Measurements from ENCODE around the gene FRRS1. TPM values are rescaled to one million over a fixed set of nuclear protein-coding genes. Genes with fewer than 3 reads are reported as not detected.
"Not testable (repeated sequence)": the region's sequence is repeated elsewhere in the genome, so short reads cannot be mapped to it uniquely, and the experiment has no call there.

The FRRS1 gene
- total RNA-seq, 1 donor: 2.1 TPM

DNA sequence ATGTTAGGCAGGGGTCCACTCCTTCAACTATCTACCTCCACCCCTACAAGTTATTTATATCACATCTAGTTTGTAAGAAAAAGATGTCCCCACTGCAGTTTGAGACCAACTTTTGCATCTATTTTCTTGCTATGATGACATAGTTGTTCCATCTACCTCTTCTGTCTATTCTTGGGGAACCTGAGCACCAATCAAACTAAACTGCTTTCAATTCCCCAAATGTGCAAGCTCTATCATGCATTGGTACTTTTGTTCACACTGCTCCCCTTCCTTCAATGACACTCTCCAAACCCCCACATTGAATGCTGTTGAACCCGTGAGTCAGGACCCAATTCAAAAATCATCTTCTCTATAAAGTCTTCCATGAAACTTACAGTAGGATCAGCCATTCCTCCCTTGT lies 16.0 kb upstream of the FRRS1 start:
- Histone ChIP-seq H3K4me3 (ENCODE audit: low read length) (no peak overlapping the region), H3K9me3 (ENCODE audit: low read depth, low read length) (no peaks in the 10 kb centered on the region), H3K27me3 (ENCODE audit: insufficient read depth, low read length) (peaks cover 16% of the 10 kb centered on the region), H3K4me1 (ENCODE audit: insufficient read depth, low read length) (peaks cover 8% of the 10 kb centered on the region)

DNA sequence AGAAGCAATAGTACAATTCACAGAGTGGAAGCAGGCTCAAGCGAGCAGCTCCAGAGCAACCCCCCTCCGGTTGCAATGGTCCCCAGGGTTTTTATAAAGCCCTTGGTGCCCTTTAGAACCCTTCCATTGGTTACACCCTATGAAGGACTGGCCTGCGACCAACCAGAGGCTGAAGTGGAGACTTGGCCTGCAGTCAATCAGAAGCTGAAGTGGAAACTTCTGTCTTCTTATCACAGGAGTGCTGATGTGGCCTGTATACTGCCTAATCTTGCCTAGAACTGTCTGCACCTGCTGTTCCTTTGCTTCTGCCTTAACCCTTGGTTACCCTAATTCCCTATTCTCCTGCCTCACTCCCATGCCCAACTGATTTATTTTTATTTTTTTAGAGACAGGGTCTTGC lies 15.4 kb upstream of the FRRS1 start:
- no peaks in the 10 kb centered on the region for H3K9me3 ChIP-seq (ENCODE audit: low read depth, low read length)
- H3K4me1 ChIP-seq (ENCODE audit: insufficient read depth, low read length): peaks cover 8% of the 10 kb centered on the region
- H3K4me3 ChIP-seq (ENCODE audit: low read length): no peak overlapping the region

DNA sequence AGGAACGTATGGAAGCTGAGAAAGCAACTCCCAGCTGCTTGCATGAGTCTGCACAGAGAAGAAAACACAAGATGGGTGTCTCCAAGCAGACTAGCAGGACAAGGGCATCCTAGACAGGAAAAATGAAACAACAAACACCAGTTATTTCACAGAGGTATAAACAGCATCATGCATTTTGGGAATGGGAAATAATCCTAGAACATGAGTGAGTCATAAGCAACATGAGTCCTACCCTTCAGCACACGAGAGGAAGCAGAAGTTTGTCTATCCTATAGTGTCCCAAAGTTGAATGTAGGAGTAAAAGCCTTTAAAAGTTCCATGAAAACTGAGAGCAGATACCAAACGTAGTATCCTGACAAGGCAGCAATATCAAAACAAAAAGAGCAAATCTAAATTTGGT lies 11.3 kb upstream of the FRRS1 start:
- Histone ChIP-seq H3K4me3 (ENCODE audit: low read length) (no peak overlapping the region), H3K9me3 (ENCODE audit: low read depth, low read length) (no peaks in the 10 kb centered on the region), H3K27me3 (ENCODE audit: insufficient read depth, low read length) (peaks cover 13% of the 10 kb centered on the region), H3K4me1 (ENCODE audit: insufficient read depth, low read length) (no peaks in the 10 kb centered on the region)

More for the DNA sequence above, 15.4 kb upstream of the FRRS1 start:
- H3K27me3 ChIP-seq (ENCODE audit: insufficient read depth, low read length): peaks cover 16% of the 10 kb centered on the region

DNA sequence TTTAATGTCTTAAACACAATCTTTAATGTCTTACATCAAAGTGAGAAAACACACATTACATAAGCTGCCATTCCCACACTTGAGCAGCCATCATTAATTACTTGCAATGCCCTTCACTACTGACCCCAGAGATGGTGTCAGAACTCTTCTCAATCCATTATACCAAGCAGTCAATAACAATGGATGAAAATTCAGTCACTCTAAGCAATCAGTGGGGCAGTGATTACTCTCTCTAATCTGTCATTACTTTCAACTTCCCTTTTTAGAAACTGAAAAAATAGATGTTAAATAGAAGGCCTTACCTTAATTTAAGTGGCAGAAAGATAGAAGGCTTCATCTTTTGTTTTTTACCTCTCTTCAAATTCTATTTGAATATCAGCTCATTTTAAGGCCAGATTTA lies 9.7 kb upstream of the FRRS1 start:
- H3K4me3 ChIP-seq (ENCODE audit: low read length): no peak overlapping the region
- H3K9me3 ChIP-seq (ENCODE audit: low read depth, low read length): no peaks in the 10 kb centered on the region
- H3K27me3 ChIP-seq (ENCODE audit: insufficient read depth, low read length): peaks cover 13% of the 10 kb centered on the region
- H3K4me1 ChIP-seq (ENCODE audit: insufficient read depth, low read length): no peaks in the 10 kb centered on the region

DNA sequence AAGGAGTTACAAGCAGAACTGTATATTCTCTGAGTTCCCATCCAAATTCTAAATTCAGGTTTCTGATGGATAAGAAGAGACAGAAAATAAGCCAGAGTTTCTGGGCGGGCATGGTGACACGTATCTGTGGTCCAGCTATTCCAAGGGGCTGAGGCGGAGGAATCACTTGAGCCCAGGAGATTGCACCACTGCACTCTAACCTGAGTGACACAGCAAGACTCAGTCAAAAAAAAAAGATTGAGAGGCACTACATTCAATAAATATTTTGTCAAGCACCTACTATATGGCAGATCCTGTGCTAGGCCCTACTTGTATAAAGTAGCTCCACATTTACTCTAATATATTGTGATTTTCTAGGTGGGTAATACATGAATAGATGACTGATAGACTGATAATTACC lies 6.4 kb upstream of the FRRS1 start:
- Histone ChIP-seq H3K9me3 (ENCODE audit: low read depth, low read length) (no peaks in the 10 kb centered on the region), H3K4me1 (ENCODE audit: insufficient read depth, low read length) (no peaks in the 10 kb centered on the region), H3K4me3 (ENCODE audit: low read length) (no peak overlapping the region), H3K27me3 (ENCODE audit: insufficient read depth, low read length) (no peaks in the 10 kb centered on the region)

DNA sequence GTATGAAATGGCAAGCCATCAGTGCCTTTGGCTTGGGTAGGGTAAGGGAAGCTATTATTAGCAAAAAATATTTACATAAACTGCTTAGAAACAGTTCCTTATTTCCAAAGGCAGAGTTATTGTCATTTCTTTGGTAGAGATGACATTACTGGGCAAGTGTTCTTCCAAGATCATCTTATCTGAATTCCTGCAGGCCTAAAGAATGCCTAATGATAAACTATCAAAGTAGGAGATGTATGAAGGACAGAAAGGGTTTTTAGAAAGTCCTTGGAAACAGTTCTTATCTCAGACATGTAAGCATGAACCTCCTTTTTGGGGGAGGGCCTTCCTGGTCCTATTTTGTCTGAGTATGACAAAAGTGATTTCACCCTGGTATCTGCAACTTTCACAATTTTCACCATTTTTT lies 5.1 kb upstream of the FRRS1 start:
- Histone ChIP-seq H3K9me3 (ENCODE audit: low read depth, low read length) (no peaks in the 10 kb centered on the region), H3K4me1 (ENCODE audit: insufficient read depth, low read length) (no peaks in the 10 kb centered on the region), H3K4me3 (ENCODE audit: low read length) (no peak overlapping the region), H3K27me3 (ENCODE audit: insufficient read depth, low read length) (no peaks in the 10 kb centered on the region)

DNA sequence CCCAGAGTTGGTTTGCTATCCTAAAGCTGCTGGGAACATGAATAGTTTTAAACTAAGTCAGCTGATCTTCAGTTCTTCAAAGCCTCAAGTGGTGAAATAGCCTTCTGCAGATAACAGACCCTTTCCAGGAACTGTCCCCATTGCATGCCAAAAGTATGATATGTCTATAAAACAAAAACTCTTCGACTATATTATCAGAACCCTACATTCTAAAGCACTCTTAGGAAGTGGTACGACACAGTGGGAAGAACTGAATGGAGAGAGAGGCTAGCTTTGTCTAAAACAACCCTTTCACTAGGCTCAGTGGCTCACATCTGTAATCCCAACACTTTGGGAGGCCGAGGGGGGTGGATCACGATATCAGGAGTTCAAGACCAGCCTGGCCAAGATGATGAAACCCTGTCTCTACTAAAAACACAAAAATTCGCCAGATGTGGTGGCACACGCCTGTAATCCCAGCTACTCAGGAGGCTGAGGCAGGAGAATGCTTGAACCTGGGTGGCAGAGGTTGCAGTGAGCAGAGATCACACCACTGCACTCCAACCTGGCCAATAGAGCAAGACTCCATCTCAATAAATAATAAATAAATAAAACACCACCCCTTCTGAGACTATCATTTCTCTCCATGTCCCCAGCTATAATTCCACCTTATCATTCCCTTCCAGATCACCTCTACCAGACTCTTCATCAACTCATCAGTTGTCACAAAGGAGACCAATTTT lies 2.2 kb upstream of the FRRS1 start:
- no peak overlapping the region for H3K4me3 ChIP-seq (ENCODE audit: low read length)
- no peaks in the 10 kb centered on the region for H3K9me3 ChIP-seq (ENCODE audit: low read depth, low read length)
- peaks cover 4% of the 10 kb centered on the region for H3K4me1 ChIP-seq (ENCODE audit: insufficient read depth, low read length)
- H3K27me3 ChIP-seq (ENCODE audit: insufficient read depth, low read length): no peaks in the 10 kb centered on the region

DNA sequence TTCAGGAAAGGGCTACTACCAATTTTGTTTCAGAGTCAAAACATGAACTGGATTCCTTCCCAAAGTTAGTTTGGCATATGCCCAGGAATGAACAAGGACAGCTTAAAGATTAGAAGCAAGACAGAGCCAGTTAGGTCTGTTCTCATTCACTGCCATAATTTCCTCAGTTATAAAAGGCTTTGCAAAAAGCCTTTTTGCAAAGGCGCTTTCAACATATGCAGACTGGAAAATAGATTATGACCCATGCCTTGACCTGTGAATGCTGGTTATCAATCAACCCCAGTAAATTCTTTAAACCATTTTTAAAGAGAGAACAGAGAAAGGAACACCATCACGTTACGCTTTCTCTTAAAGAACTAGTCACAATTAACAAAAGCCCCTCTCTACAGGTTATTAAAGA lies 1.7 kb upstream of the FRRS1 start:
- Histone ChIP-seq H3K27me3 (ENCODE audit: insufficient read depth, low read length) (no peaks in the 10 kb centered on the region), H3K9me3 (ENCODE audit: low read depth, low read length) (no peaks in the 10 kb centered on the region), H3K4me3 (ENCODE audit: low read length) (no peak overlapping the region), H3K4me1 (ENCODE audit: insufficient read depth, low read length) (peaks cover 4% of the 10 kb centered on the region)

DNA sequence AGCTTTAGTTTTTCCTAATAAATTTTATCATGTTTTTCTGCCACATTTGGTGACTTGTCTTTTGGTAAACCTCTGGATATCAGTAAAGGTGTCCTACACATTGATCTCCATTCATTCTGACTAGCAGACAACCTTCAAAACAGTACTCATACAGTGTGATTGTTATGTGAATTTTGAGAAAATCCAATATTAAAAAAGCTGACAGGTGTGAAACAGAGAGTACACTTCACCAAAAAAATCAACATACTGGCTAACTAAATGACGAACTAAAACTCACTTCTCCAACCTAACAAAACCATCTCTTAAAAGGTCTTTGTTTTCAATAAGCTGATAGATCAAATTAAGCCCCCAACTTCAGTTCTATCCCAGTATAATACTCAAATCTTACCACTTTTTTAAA lies 1.5 kb downstream of the FRRS1 start:
- Histone ChIP-seq H3K27me3 (ENCODE audit: insufficient read depth, low read length) (no peaks in the 10 kb centered on the region), H3K4me1 (ENCODE audit: insufficient read depth, low read length) (peaks cover 4% of the 10 kb centered on the region), H3K9me3 (ENCODE audit: low read depth, low read length) (no peaks in the 10 kb centered on the region), H3K4me3 (ENCODE audit: low read length) (no peak overlapping the region)

DNA sequence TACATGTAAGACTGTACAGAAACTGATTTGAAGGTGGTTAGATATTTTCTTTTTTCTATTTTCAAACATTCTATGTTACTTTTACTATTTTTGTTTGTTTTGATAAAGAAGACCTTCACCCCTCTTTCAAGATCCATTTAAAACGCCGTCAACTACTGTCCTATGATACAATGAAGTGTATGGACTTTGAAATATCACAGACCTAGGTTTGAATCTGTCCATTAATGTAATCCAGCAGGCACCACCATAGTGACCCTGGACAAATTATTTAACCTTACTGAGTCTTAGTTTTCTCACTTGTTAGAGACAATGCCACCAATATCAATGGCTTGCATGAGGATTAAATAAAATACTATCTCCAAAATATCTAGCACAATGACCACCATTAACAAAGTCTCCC lies 2.0 kb downstream of the FRRS1 start:
- peaks cover 5% of the 10 kb centered on the region for H3K4me1 ChIP-seq (ENCODE audit: insufficient read depth, low read length)
- H3K9me3 ChIP-seq (ENCODE audit: low read depth, low read length): no peaks in the 10 kb centered on the region
- H3K27me3 ChIP-seq (ENCODE audit: insufficient read depth, low read length): no peaks in the 10 kb centered on the region
- H3K4me3 ChIP-seq (ENCODE audit: low read length): no peak overlapping the region

DNA sequence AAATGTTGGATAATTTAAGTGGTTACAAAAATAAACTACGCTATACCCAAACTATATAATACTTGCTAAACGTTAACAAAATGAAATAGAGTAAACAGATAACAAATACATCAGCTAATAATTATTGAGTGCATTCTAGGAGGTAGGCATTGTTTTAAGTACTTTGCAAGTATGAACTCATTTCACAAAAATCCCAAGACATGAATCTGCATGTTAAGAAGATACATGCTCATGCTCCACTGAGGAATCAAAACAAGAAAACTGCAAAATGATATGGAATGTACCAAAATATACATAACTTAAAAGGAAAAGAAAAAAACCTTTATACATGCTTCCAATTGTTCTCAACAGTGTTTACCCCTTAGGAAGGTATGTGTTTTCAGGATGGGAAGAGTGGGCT lies 2.5 kb downstream of the FRRS1 start:
- no peak overlapping the region for H3K4me3 ChIP-seq (ENCODE audit: low read length)
- H3K4me1 ChIP-seq (ENCODE audit: insufficient read depth, low read length): peaks cover 10% of the 10 kb centered on the region
- no peaks in the 10 kb centered on the region for H3K27me3 ChIP-seq (ENCODE audit: insufficient read depth, low read length)
- no peaks in the 10 kb centered on the region for H3K9me3 ChIP-seq (ENCODE audit: low read depth, low read length)

DNA sequence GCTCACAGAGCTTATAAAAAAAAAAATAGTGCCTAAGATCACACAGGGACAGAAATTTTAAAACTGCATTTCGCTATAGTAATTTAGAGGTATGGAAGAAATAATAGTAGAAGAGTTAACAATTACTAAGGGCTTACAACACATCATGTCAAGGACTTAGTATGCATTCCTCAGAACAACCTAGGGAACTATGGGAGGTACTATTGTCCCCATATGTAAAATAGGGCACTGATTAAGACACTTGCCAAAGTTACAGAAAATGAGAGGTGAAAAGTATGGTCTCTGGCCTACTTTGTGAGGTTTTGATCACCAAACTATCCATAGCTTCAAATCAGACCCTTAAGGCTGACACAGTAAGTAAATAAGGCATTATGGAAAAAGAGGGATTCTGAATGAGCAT lies 4.7 kb downstream of the FRRS1 start:
- H3K4me3 ChIP-seq (ENCODE audit: low read length): no peak overlapping the region
- no peaks in the 10 kb centered on the region for H3K27me3 ChIP-seq (ENCODE audit: insufficient read depth, low read length)
- H3K9me3 ChIP-seq (ENCODE audit: low read depth, low read length): no peaks in the 10 kb centered on the region
- peaks cover 19% of the 10 kb centered on the region for H3K4me1 ChIP-seq (ENCODE audit: insufficient read depth, low read length)

DNA sequence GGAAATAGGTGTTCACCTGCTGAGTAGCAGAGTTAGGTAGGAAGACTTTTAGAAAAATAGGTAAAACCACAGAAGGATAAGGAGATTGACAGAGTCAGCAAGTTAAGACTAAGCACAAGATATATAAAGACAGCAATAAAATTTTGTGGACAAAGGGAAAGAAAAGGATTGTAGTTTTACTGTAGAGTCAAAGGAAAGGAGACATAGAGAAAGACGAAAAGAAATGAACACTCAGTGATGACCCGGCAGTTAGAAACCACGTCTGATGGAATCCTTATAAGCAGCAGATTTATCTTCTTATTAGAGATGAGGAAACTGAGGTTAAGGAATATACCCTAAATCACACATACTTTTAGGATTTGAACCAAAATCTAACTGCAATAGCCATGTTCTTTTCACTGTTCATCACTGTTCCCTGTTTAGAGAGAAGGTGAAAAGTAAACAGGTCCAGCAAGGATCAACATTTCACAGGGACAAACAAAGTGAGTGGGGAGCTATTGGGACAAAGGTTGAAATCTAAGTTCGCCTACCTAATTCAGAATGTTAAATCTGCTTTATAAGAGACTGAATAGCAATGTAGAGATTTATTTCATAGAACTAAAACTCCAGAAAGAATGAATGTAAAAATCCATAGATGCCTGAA lies 6.8 kb downstream of the FRRS1 start:
- H3K4me1 ChIP-seq (ENCODE audit: insufficient read depth, low read length): peaks cover 15% of the 10 kb centered on the region
- H3K27me3 ChIP-seq (ENCODE audit: insufficient read depth, low read length): no peaks in the 10 kb centered on the region
- no peak overlapping the region for H3K4me3 ChIP-seq (ENCODE audit: low read length)
- H3K9me3 ChIP-seq (ENCODE audit: low read depth, low read length): no peaks in the 10 kb centered on the region

DNA sequence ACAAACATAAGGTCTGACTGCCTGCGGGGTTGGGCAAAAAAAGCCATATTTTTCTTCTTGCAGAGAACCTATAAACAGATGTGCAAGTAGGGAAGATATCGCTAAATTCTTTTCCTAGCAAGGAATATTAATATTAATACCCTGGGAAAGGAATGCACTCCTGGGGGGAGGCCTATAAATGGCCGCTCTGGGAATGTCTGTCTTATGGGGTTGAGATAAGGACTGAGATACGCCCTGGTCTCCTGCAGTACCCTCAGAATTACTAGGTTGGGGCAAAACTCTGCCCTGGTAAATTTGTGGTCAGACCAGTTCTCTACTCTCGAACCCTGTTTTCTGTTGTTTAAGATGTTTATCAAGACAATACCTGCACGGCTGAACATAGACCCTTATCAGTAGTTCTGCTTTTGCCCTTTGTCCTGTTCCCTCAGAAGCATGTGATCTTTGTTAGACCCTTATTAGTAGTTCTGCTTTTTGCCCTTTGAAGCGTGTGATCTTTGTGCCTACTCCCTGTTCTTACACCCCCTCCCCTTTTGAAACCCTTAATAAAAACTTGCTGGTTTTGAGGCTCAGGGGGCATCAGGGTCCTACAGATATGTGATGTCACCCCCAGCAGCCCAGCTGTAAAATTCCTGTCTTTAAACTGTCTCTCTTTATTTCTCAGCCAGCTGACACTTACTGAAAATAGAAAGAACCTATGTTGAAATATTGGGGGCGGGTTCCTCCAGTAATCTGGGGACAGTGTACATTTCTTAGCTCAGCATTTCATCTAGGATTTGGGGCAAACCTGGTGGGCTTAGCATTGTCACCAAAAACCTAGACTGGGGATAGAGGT lies 7.5 kb downstream of the FRRS1 start:
- H3K4me3 ChIP-seq (ENCODE audit: low read length); H3K9me3 ChIP-seq (ENCODE audit: low read depth, low read length); H3K27me3 ChIP-seq (ENCODE audit: insufficient read depth, low read length): not testable (repeated sequence)
- peaks cover 15% of the 10 kb centered on the region for H3K4me1 ChIP-seq (ENCODE audit: insufficient read depth, low read length)

DNA sequence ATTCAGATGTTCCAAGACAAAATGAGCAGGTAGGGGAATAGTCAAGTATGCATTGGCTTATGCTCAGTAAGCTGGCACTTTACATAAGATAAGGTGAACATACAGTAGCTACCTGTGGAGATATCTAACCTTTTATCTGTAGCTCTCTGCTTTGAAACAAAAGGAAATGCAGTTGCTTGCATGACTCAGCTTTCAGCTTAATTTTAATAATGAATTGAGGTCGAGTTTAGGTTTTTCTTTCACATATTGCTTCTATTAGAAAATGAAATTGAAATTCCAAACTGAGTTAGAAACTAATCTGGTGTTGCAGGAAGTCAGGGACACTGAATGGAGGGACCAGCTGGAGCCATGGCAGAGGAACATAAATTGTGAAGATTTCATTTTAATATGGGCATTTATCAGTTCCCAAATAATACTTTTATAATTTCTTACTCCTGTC lies 8.3 kb downstream of the FRRS1 start:
- no peak overlapping the region for H3K4me3 ChIP-seq (ENCODE audit: low read length)
- H3K27me3 ChIP-seq (ENCODE audit: insufficient read depth, low read length): no peaks in the 10 kb centered on the region
- peaks cover 15% of the 10 kb centered on the region for H3K4me1 ChIP-seq (ENCODE audit: insufficient read depth, low read length)
- no peaks in the 10 kb centered on the region for H3K9me3 ChIP-seq (ENCODE audit: low read depth, low read length)

Data from mononuclear cell (primary cell).